Activated naive CD4-positive, alpha-beta T cell treated with anti-CD3 and anti-CD28 coated beads, Interleukin-2, amount 10 ng/mL, durations not matched to agents 5 hours and 36 hours (primary cell): Measurements from ENCODE around the gene COPS6. TPM values are rescaled to one million over a fixed set of nuclear protein-coding genes. Genes with fewer than 3 reads are reported as not detected.

Experiments used
- microRNA-seq: library from miRNA; unstranded; fragments of <30 nt; microRNA quantifications from one replicate; pipeline ENCODE4 v1.2.0, GENCODE V29; 2022; ENCODE audit warnings: borderline microRNAs expressed, borderline replicate concordance
- total RNA-seq, 2 experiments: library from RNA; stranded (reverse); gene quantifications; one replicate each; pipeline ENCODE4 v1.2.3, GENCODE V29; 2021

Gene COPS6
- 10 to 100 TPM; 67.0 to 69.1 TPM for total RNA-seq

GRCh38 chr7:100088621-100089457, at the start of gene COPS6:
Gene COPS6 (plus strand): TSS chr7:100088969. CDS start chr7:100088991, 22 bp downstream.

GRCh38 chr7:100049441-100050291, 39.1 kb upstream of the COPS6 start, which contains the start of gene ZSCAN21:
Gene ZSCAN21 (plus strand): TSS chr7:100049774. CDS start chr7:100057007, 7,233 bp downstream.

GRCh38 chr7:100081535-100082102, 7.2 kb upstream of the COPS6 start, which contains the start of gene ZNF3:
Gene ZNF3 (minus strand): TSS chr7:100081723. CDS start chr7:100077357, 4,366 bp downstream.

GRCh38 chr7:100101016-100101862, 12.5 kb downstream of the COPS6 start, which contains the start of the genes AP4M1 and MCM7:
Gene AP4M1 (plus strand): TSS chr7:100101643. CDS start chr7:100101715, 72 bp downstream.
Gene MCM7 (minus strand): TSS chr7:100101397. CDS start chr7:100101294, 103 bp downstream.

GRCh38 chr7:100119072-100119969, 30.6 kb downstream of the COPS6 start, which contains the start of the genes CNPY4 and TAF6:
Gene CNPY4 (plus strand): TSS chr7:100119634. CDS start chr7:100119745, 111 bp downstream.
Gene TAF6 (minus strand): TSS chr7:100119358. CDS start chr7:100114209, 5,149 bp downstream.

GRCh38 chr7:100126931-100127865, 38.4 kb downstream of the COPS6 start, which contains the start of gene MBLAC1:
Gene MBLAC1 (plus strand): TSS chr7:100126967. CDS start chr7:100127396, 429 bp downstream.

Small RNAs within 50 kb of the gene (microRNA-seq; reads per million reads assigned to microRNA genes)
- gene MIR106B = 1,154 reads per million, percentile 89 among the genes with 10 or more reads in this experiment
- gene MIR25 = 176 reads per million, percentile 77 among the genes with 10 or more reads in this experiment
- 8,342 reads per million, percentile 97 among the genes with 10 or more reads in this experiment for gene MIR93

Other genes starting within 250 kb of the COPS6 start
- gene OR2AE1, start 211.9 kb upstream of the COPS6 start, total RNA-seq = under 1 TPM in 1 of 2 experiments, not detected in 1; 0.25 TPM
- gene TRIM4, start 169.4 kb upstream of the COPS6 start, total RNA-seq = 10 to 100 TPM; 33.9 to 35.2 TPM
- gene GJC3, start 159.3 kb upstream of the COPS6 start, total RNA-seq = not detected
- not detected for gene AZGP1, start 112.9 kb upstream of the COPS6 start, total RNA-seq
- 10 to 100 TPM; 61.8 to 68.2 TPM for gene ZKSCAN1, start 73.4 kb upstream of the COPS6 start, total RNA-seq
- 1 to 10 TPM; 6.7 to 7.3 TPM for gene ZSCAN21, start 39.2 kb upstream of the COPS6 start, total RNA-seq
- 10 to 100 TPM; 21.2 to 23.0 TPM for gene ZNF3, start 7.2 kb upstream of the COPS6 start, total RNA-seq
- gene MCM7, start 12.4 kb downstream of the COPS6 start, total RNA-seq = 100 to 1,000 TPM; 219 to 229 TPM
- gene AP4M1, start 12.7 kb downstream of the COPS6 start, total RNA-seq = 10 to 100 TPM; 12.0 to 13.8 TPM
- 10 to 100 TPM; 49.0 to 53.3 TPM for gene TAF6, start 30.4 kb downstream of the COPS6 start, total RNA-seq
- gene CNPY4, start 30.7 kb downstream of the COPS6 start, total RNA-seq = 10 to 100 TPM; 35.7 to 40.9 TPM
- 1 to 10 TPM; 3.0 to 4.3 TPM for gene MBLAC1, start 38.0 kb downstream of the COPS6 start, total RNA-seq
- gene LAMTOR4, start 59.9 kb downstream of the COPS6 start, total RNA-seq = 100 to 1,000 TPM; 170 to 180 TPM
- gene TRAPPC14, start 69.8 kb downstream of the COPS6 start, total RNA-seq = 10 to 100 TPM; 52.0 to 52.2 TPM
- gene GAL3ST4, start 79.6 kb downstream of the COPS6 start, total RNA-seq = 10 to 100 TPM; 14.8 to 14.9 TPM
- gene GPC2, start 88.4 kb downstream of the COPS6 start, total RNA-seq = 10 to 100 TPM; 15.6 to 15.7 TPM
- gene STAG3, start 88.9 kb downstream of the COPS6 start, total RNA-seq = 10 to 100 TPM; 15.7 to 16.1 TPM
- 10 to 100 TPM; 70.9 to 72.5 TPM for gene PVRIG, start 131.0 kb downstream of the COPS6 start, total RNA-seq
- not detected for gene SPDYE3, start 218.7 kb downstream of the COPS6 start, total RNA-seq